22Rv1 (cell line): ENCODE measurements around the gene ENOSF1.

Experiments
- CTCF ChIP-seq: fragments of 450-650 bp; IDR thresholded peaks from 2 replicates; pipeline ENCODE4 v1.5.1; 2017; ENCODE audit warnings: mild to moderate bottlenecking
- ZFX ChIP-seq: fragments of 450-650 bp; IDR thresholded peaks from 2 replicates; pipeline ENCODE4 v1.6.1; 2017; ENCODE audit warnings: antibody characterized with exemption, borderline replicate concordance

DNA sequence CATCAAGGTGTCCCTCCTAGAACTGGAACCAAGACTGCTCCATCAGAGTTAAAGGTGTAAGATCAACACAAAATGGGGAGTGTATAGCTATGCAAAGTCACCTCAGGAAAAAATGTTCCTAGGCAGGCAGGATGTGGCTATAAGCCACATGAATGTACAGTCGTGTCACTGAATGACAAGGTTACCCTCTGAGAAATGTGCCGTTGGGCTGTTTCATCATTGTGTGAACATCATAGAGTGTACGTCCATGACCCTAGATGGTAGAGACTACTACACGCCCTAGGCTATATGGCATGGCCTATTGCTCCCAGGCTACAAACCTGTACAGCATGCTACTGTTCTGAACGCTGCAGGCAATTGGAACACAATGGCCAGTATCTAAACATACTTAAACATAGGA, 30.4 kb downstream of the ENOSF1 start:
- no peak for TF ChIP-seq CTCF
- no peak for TF ChIP-seq ZFX
